ENCODE measurements around the gene LRRTM4. TPM values are rescaled to one million over a fixed set of nuclear protein-coding genes. Genes with fewer than 3 reads are reported as not detected.
A peak's percentile ranks its signal among the peaks of the same experiment; 100 is the strongest.

Gene LRRTM4
- total RNA-seq, 1 experiment from 2014 or later: not detected

GRCh38 chr2:77232909-77233425 is 289.2 kb downstream of the LRRTM4 start:
- Mint-ChIP-seq H3K27ac (ENCODE audit: low read depth, unreplicated experiment) (no peak overlapping the region), H3K4me1 (ENCODE audit: insufficient read depth, unreplicated experiment) (no peaks in the 10 kb centered on the region), H3K4me3 (ENCODE audit: unreplicated experiment) (no peak overlapping the region), H3K27me3 (ENCODE audit: insufficient read depth, unreplicated experiment) (peaks cover 33% of the 10 kb centered on the region), H3K9me3 (ENCODE audit: unreplicated experiment) (no peaks in the 10 kb centered on the region), H3K36me3 (ENCODE audit: insufficient read depth, unreplicated experiment) (no peaks in the 10 kb centered on the region)
- ChIA-PET CTCF (no interaction called here), POLR2A (no interaction called here)
- no TSS peak for BruUV-seq (replicated peaks)
- DNase-seq (ENCODE audit: unreplicated experiment): no peak
- intact Hi-C loops (cut with micrococcal nuclease): no loop called here
- no peak for TF ChIP-seq CTCF (IDR thresholded peaks at IDR 0.05; ENCODE audit: unreplicated experiment)

- no peaks in the 10 kb centered on the region for H3K4me1 Mint-ChIP-seq (ENCODE audit: insufficient read depth, unreplicated experiment)
- no peak overlapping the region for H3K27ac Mint-ChIP-seq (ENCODE audit: low read depth, unreplicated experiment)
- no TSS peak for BruUV-seq (replicated peaks)
- ChIA-PET POLR2A (interaction anchor here (0.5 kb wide), 1 partner anchor 82 kb away, joined by 3 read pairs; no protein-coding TSS in a partner anchor), CTCF (interaction anchor here (0.5 kb wide), 1 partner anchor 41 kb away, joined by 4 read pairs; no protein-coding TSS in a partner anchor)
- intact Hi-C loops (cut with micrococcal nuclease): no loop called here
- TF ChIP-seq CTCF (IDR thresholded peaks at IDR 0.05; ENCODE audit: unreplicated experiment): no peak
- peaks cover 6% of the 10 kb centered on the region for H3K36me3 Mint-ChIP-seq (ENCODE audit: insufficient read depth, unreplicated experiment)
- no peaks in the 10 kb centered on the region for H3K9me3 Mint-ChIP-seq (ENCODE audit: unreplicated experiment)
- H3K4me3 Mint-ChIP-seq (ENCODE audit: unreplicated experiment): no peak overlapping the region
- peaks cover 19% of the 10 kb centered on the region for H3K27me3 Mint-ChIP-seq (ENCODE audit: insufficient read depth, unreplicated experiment)
- peak; percentile 3 for DNase-seq (ENCODE audit: unreplicated experiment)
Measured at GRCh38 chr2:77228391-77228790, 293.8 kb downstream of the LRRTM4 start.

- no peak for DNase-seq (ENCODE audit: unreplicated experiment)
- peaks cover 15% of the 10 kb centered on the region for H3K27me3 Mint-ChIP-seq (ENCODE audit: insufficient read depth, unreplicated experiment)
- no TSS peak for BruUV-seq (replicated peaks)
- no peak overlapping the region for H3K4me3 Mint-ChIP-seq (ENCODE audit: unreplicated experiment)
- ChIA-PET CTCF (no interaction called here), POLR2A (no interaction called here)
- no peaks in the 10 kb centered on the region for H3K4me1 Mint-ChIP-seq (ENCODE audit: insufficient read depth, unreplicated experiment)
- no peak overlapping the region for H3K27ac Mint-ChIP-seq (ENCODE audit: low read depth, unreplicated experiment)
- no peak for TF ChIP-seq CTCF (IDR thresholded peaks at IDR 0.05; ENCODE audit: unreplicated experiment)
- H3K36me3 Mint-ChIP-seq (ENCODE audit: insufficient read depth, unreplicated experiment): no peaks in the 10 kb centered on the region
- H3K9me3 Mint-ChIP-seq (ENCODE audit: unreplicated experiment): no peaks in the 10 kb centered on the region
- intact Hi-C loops (cut with micrococcal nuclease): no loop called here
Measured at GRCh38 chr2:77210725-77211124, 311.5 kb downstream of the LRRTM4 start.

GRCh38 chr2:77207331-77207730 is 314.8 kb downstream of the LRRTM4 start:
- H3K27ac Mint-ChIP-seq (ENCODE audit: low read depth, unreplicated experiment): no peak overlapping the region

More at GRCh38 chr2:77207331-77207730, 314.8 kb downstream of the LRRTM4 start:
- no TSS peak for BruUV-seq (replicated peaks)
- ChIA-PET POLR2A (no interaction called here), CTCF (no interaction called here)
- H3K4me3 Mint-ChIP-seq (ENCODE audit: unreplicated experiment): no peak overlapping the region
- intact Hi-C loops (cut with micrococcal nuclease): no loop called here
- H3K9me3 Mint-ChIP-seq (ENCODE audit: unreplicated experiment): no peaks in the 10 kb centered on the region
- peaks cover 15% of the 10 kb centered on the region for H3K27me3 Mint-ChIP-seq (ENCODE audit: insufficient read depth, unreplicated experiment)
- no peaks in the 10 kb centered on the region for H3K36me3 Mint-ChIP-seq (ENCODE audit: insufficient read depth, unreplicated experiment)
- no peak for DNase-seq (ENCODE audit: unreplicated experiment)
- no peaks in the 10 kb centered on the region for H3K4me1 Mint-ChIP-seq (ENCODE audit: insufficient read depth, unreplicated experiment)
- TF ChIP-seq CTCF (IDR thresholded peaks at IDR 0.05; ENCODE audit: unreplicated experiment): no peak
